NCI-H446 (cell line): ENCODE data around the gene STMN3.
"Not testable (repeated sequence)": the region's sequence is repeated elsewhere in the genome, so short reads cannot be mapped to it uniquely, and the experiment has no call there.

Experiments
- DNase-seq, 2 experiments: peaks; one replicate each; lab custom pipeline; 2025; lab: John Stamatoyannopoulos, UW

The STMN3 gene

GRCh38 chr20:63657260-63657936 is 4.2 kb upstream of the STMN3 start:
- DNase-seq = no peak

- no peak for DNase-seq
Observed at GRCh38 chr20:63656451-63656850, 3.2 kb upstream of the STMN3 start.

GRCh38 chr20:63655249-63655648 is 2.0 kb upstream of the STMN3 start:
- no peak for DNase-seq

GRCh38 chr20:63653974-63654668 is 897 bp upstream of the STMN3 start:
- DNase-seq = no peak

GRCh38 chr20:63652192-63652980 is 838 bp downstream of the STMN3 start:
- DNase-seq = peak in 1 of 2 experiments; percentile 78

GRCh38 chr20:63651942-63652191 is 1.4 kb downstream of the STMN3 start:
- DNase-seq = no peak

- DNase-seq = not testable (repeated sequence)
Observed at GRCh38 chr20:63650486-63650885, 2.7 kb downstream of the STMN3 start.

GRCh38 chr20:63648895-63649589 is 4.2 kb downstream of the STMN3 start:
- DNase-seq = no peak

GRCh38 chr20:63648190-63648589 is 5.0 kb downstream of the STMN3 start:
- DNase-seq = no peak

GRCh38 chr20:63645218-63645617 is 8.0 kb downstream of the STMN3 start:
- no peak for DNase-seq

GRCh38 chr20:63643946-63644345 is 9.3 kb downstream of the STMN3 start:
- no peak for DNase-seq

- no peak for DNase-seq
Observed at GRCh38 chr20:63643499-63643898, 9.7 kb downstream of the STMN3 start.

- DNase-seq = no peak
Observed at GRCh38 chr20:63642527-63643247, 10.5 kb downstream of the STMN3 start.

- peak; percentile 18 to 44 for DNase-seq
Observed at GRCh38 chr20:63641792-63642523, 11.3 kb downstream of the STMN3 start.

GRCh38 chr20:63641146-63641791 is 12.0 kb downstream of the STMN3 start:
- no peak for DNase-seq

- DNase-seq = not testable (repeated sequence)
Observed at GRCh38 chr20:63640686-63641085, 12.5 kb downstream of the STMN3 start.

- no peak for DNase-seq
Observed at GRCh38 chr20:63640086-63640485, 13.1 kb downstream of the STMN3 start.

GRCh38 chr20:63639093-63639975 is 13.9 kb downstream of the STMN3 start:
- DNase-seq = no peak

GRCh38 chr20:63636752-63637628 is 16.2 kb downstream of the STMN3 start:
- DNase-seq = peak in 1 of 2 experiments; percentile 45
